Raji (cell line): Measurements from ENCODE around the gene PSMA8.

Source experiments
- POLR2A ChIP-seq: IDR thresholded peaks from 2 replicates; pipeline ENCODE4 v1.6.1; 2011; ENCODE audit warnings: low read depth, low read length, control low read depth; ENCODE audit not compliant: insufficient read depth

PSMA8 gene

GRCh38 chr18:26135548-26135947, 1.9 kb downstream of the PSMA8 start:
- TF ChIP-seq POLR2A = no peak

DNA sequence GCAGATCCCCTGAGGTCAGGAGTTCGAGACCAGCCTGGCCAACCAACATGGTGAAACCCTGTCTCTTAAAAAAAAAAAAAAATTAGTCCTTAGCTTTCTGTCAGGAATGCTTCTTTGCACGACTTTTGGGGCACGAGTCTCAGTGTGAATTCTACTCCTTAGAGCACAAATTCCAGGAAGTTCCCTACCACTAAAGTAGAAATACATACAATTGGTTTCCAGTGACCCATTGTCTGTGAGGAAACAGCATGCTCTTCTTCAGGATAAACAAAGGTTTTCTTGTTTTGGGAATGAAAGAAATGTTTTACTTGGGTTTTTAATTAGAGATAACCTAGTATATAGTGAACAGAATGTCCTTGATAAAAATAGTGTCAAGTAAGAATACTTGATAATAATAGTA, 23.7 kb downstream of the PSMA8 start:
- no peak for TF ChIP-seq POLR2A

DNA sequence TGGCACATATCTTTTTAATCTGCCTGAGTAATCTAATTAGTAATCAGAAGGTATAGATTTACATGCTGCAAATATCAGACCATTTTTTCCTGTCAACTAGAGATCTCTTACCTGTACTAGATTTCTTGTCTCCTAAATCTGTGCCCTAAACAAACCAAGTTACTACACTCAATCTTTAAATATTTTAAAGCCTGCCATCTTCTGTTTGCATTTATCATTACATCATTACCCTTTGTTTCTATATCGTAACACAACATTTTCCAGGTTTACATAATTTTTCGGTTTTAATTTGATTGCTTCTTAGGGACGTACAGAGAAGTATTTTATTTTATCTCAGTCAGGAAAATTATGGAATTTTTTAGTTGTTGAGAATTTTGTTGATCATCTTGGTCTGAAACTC, 25.7 kb downstream of the PSMA8 start:
- no peak for TF ChIP-seq POLR2A

- TF ChIP-seq POLR2A = no peak
These were observed 30.9 kb downstream of the PSMA8 start for GRCh38 chr18:26164571-26164970.

GRCh38 chr18:26167592-26167991, 33.9 kb downstream of the PSMA8 start:
- peak; percentile 44; the same call in 1 of the 2 replicates for TF ChIP-seq POLR2A

DNA sequence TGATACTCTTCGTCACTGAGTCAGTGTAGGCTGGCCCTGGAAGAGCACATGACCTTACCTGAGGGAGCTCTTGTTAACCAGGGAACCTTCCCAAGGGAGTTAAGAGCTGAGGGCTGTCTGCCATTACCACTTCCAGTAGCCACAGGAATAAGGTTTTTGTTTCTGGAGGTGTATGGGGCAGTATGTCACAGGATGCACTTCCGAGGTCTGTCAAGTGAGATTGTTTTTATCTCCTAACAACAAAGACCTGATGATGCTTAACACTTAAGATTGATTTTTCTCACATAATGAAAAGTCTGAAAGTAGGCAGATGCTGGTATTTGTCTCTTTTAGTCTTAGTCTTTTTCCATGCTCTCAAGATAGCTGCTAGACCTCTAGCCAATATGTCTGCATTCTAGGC, 41.8 kb downstream of the PSMA8 start:
- peak; percentile 15; the same call in 1 of the 2 replicates for TF ChIP-seq POLR2A

- no peak for TF ChIP-seq POLR2A
These were observed 42.5 kb downstream of the PSMA8 start for GRCh38 chr18:26176134-26176533.

DNA sequence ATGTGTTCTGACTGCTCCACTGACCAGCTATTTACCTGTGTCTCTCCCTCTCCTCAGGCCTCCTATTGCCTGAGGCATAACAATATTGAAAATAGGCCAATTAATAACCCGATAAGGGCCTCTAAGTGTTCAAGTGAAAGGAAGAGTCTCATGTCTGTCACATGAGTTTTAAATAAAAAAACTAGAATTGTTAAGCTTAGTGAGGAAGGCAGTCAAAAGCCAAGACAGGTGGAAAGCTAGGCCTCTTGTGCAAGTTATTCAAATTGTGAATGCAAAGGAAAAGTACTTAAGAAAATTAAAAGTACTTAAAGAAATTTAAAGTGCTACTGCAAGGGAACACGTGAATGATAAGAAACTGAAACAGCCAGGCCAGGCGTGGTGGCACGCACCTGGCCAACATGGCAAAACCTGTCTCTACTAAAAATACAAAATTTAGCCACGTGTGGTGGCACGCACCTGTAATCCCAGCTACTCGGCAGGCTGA, 47.7 kb downstream of the PSMA8 start:
- no peak for TF ChIP-seq POLR2A

- TF ChIP-seq POLR2A = no peak
These were observed 49.9 kb downstream of the PSMA8 start for GRCh38 chr18:26183395-26184112.

DNA sequence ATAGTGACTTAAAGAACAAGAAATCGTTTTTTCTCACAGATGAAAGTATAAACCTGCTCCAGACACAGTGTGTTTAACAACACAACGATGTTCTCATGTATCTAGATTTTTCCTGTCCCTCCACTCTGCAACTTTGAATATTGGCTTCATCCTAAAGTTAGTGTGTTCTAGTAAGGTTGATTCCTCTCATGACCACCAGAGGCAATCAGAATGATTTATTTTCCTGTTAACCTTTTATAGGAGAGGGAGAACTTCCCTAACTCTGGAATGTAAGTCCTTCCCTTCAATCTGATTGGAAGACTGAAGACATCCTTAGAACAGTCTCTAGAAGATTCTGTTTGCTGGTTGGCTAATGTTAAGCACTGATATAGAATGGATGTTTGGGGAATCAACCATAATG, 51.6 kb downstream of the PSMA8 start:
- no peak for TF ChIP-seq POLR2A

DNA sequence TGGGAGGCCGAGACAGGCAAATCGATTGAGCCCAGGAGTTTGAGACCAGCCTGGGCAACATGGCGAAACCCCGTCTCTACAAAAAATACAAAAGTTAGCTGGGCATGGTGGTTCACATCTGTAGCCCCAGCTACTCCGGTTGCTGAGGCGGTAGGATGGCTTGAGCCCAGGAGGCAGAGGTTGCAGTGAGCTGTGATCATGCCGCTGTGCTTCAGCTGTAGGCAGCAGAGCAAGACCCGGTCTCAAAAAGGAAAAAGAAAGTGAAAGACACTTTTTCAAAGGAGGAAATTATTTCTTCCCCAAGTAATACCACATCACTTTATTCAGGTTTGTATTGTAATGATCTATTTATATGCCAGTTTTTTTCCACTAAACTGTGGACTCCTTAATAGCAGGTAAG, 56.8 kb downstream of the PSMA8 start:
- TF ChIP-seq POLR2A = peak; percentile 51

GRCh38 chr18:26192233-26192632, 58.6 kb downstream of the PSMA8 start:
- TF ChIP-seq POLR2A = no peak

- TF ChIP-seq POLR2A = no peak
These were observed 62.9 kb downstream of the PSMA8 start for GRCh38 chr18:26196605-26197004.

DNA sequence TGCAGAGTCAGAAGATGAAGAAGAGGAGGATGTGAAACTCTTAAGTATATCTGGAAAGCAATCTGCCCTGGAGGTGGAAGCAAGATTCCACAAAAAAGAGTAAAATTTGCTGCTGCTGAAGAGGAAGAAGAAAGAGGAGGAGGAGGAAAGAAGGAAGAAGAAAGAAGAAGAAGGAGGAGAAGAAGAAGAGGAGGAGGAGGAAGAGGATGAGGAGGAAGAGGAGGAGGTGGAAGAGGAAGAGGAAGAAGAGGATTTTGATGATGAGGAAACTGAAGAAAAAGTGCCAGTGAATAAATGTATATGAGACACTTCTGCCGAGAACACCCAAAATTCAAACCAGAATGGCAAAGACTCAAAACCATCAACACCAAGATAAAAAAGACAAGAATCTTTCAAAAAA, 71.6 kb downstream of the PSMA8 start:
- no peak for TF ChIP-seq POLR2A

GRCh38 chr18:26206488-26206887, 72.8 kb downstream of the PSMA8 start:
- TF ChIP-seq POLR2A = no peak

DNA sequence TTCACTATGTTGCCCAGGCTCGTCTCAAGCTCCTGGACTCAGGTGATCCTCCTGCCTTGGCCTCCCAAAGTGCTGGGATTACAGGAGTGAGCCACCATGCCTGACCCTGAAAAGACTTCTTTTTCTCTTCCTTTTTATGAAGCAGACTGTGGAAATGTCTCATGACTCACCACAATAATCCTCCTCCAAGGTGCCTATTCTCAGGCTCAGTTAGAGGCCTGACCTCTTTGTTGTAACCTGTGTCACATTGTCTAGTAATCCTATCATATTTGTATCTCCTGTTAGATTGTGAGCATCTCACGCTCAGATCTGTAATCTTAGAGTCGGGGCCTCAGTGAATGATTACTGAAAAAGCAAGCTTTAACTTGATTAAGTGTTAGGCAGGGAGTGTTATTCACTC, 74.3 kb downstream of the PSMA8 start:
- TF ChIP-seq POLR2A = no peak

DNA sequence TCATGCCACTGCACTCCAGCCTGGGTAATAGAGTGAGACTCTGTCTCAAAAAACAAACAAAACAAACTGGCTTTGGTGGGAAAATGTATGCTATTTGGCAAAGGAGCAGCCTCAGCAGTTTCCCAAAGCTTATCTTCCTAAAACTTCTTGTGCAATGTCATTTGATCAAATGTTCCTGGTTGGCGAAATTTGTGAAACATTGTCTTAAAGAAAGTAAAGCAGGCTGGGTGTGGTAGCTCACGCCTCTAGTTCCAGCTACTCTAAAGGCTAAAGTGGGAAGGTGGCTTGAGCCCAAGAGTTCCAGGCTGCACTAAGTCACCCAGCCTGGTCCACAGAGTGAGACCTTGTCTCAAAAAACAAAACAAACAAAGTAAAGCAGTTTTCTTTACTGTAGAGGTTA, 75.3 kb downstream of the PSMA8 start:
- no peak for TF ChIP-seq POLR2A
